ENCODE measurements around the gene FAM229A.
"Not testable (repeated sequence)": the region's sequence is repeated elsewhere in the genome, so short reads cannot be mapped to it uniquely, and the experiment has no call there.

FAM229A gene

GRCh38 chr1:32362474-32363313 lies at the start of gene FAM229A, which contains the start of gene TSSK3:
Gene FAM229A, minus strand, starts transcription at chr1:32362485. Its CDS starts 394 bp downstream, at chr1:32362091.
Gene TSSK3, plus strand, starts transcription at chr1:32362539. Its CDS starts 163 bp downstream, at chr1:32362702.
- no peak for DNase-seq

GRCh38 chr1:32411261-32411660 lies 49.0 kb upstream of the FAM229A start:
- DNase-seq, result no peak

GRCh38 chr1:32406629-32407111 lies 44.4 kb upstream of the FAM229A start:
- no peak for DNase-seq

- DNase-seq, result no peak
Measured at GRCh38 chr1:32405672-32406467, 43.6 kb upstream of the FAM229A start.

GRCh38 chr1:32404946-32405345 lies 42.7 kb upstream of the FAM229A start:
- no peak for DNase-seq

- DNase-seq, result peak; percentile 58
Measured at GRCh38 chr1:32400876-32401631, 38.8 kb upstream of the FAM229A start.

GRCh38 chr1:32399843-32400242 lies 37.6 kb upstream of the FAM229A start:
- DNase-seq, result no peak

GRCh38 chr1:32398401-32398800 lies 36.1 kb upstream of the FAM229A start:
- no peak for DNase-seq

- DNase-seq, result not testable (repeated sequence)
Measured at GRCh38 chr1:32396524-32396923, 34.2 kb upstream of the FAM229A start.

GRCh38 chr1:32394890-32395432 lies 32.7 kb upstream of the FAM229A start:
- no peak for DNase-seq

GRCh38 chr1:32394141-32394889 lies 32.0 kb upstream of the FAM229A start, which contains the start of gene BSDC1:
Gene BSDC1, minus strand, starts transcription at chr1:32394441. Its CDS starts 27 bp downstream, at chr1:32394414.
- DNase-seq, result peak; percentile 98

GRCh38 chr1:32393832-32394140 lies 31.5 kb upstream of the FAM229A start:
- DNase-seq, result peak; percentile 38

GRCh38 chr1:32393136-32393535 lies 30.9 kb upstream of the FAM229A start:
- no peak for DNase-seq

GRCh38 chr1:32392325-32392724 lies 30.0 kb upstream of the FAM229A start:
- DNase-seq, result no peak

GRCh38 chr1:32390904-32391870 lies 28.9 kb upstream of the FAM229A start:
- no peak for DNase-seq

- DNase-seq, result no peak
Measured at GRCh38 chr1:32388641-32389040, 26.4 kb upstream of the FAM229A start.

- no peak for DNase-seq
Measured at GRCh38 chr1:32386676-32387392, 24.5 kb upstream of the FAM229A start.

GRCh38 chr1:32380057-32380456 lies 17.8 kb upstream of the FAM229A start:
- DNase-seq, result no peak

- no peak for DNase-seq
Measured at GRCh38 chr1:32377541-32378220, 15.4 kb upstream of the FAM229A start.
